Breast epithelium (tissue), 3 donors: ENCODE results near the gene RCBTB1.

Experiments
- POLR2A ChIP-seq: fragments of 450-650 bp; IDR thresholded peaks from one replicate; pipeline ENCODE4 v1.6.1; 2016; ENCODE audit warnings: antibody characterized with exemption, mild to moderate bottlenecking, moderate library complexity
- TF ChIP-seq, protein P1 (sequence below), 3 donors: fragments of 450-650 bp; IDR thresholded peaks; one replicate each; pipeline ENCODE4 v1.5.1; 2016 to 2017; ENCODE audit warnings: antibody characterized with exemption in 3 of 3, mild to moderate bottlenecking in 3 of 3, moderate library complexity in 3 of 3

- TF ChIP-seq POLR2A = no peak
- TF ChIP-seq, protein P1, sequence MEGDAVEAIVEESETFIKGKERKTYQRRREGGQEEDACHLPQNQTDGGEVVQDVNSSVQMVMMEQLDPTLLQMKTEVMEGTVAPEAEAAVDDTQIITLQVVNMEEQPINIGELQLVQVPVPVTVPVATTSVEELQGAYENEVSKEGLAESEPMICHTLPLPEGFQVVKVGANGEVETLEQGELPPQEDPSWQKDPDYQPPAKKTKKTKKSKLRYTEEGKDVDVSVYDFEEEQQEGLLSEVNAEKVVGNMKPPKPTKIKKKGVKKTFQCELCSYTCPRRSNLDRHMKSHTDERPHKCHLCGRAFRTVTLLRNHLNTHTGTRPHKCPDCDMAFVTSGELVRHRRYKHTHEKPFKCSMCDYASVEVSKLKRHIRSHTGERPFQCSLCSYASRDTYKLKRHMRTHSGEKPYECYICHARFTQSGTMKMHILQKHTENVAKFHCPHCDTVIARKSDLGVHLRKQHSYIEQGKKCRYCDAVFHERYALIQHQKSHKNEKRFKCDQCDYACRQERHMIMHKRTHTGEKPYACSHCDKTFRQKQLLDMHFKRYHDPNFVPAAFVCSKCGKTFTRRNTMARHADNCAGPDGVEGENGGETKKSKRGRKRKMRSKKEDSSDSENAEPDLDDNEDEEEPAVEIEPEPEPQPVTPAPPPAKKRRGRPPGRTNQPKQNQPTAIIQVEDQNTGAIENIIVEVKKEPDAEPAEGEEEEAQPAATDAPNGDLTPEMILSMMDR (IDR thresholded peaks at IDR 0.05) = no peak
Measured at GRCh38 chr13:49498206-49498605, 87.2 kb downstream of the RCBTB1 start.
